ENCODE measurements around the gene JAKMIP1. TPM values are rescaled to one million over a fixed set of nuclear protein-coding genes. Genes with fewer than 3 reads are reported as not detected.

Gene JAKMIP1
- total RNA-seq, 3 donors from 2014 or later, result 0.63 to 2.1 TPM; not detected in 1

GRCh38 chr4:6182376-6183280, 17.7 kb downstream of the JAKMIP1 start:
- no peak for TF ChIP-seq CTCF (IDR thresholded peaks at IDR 0.05)
- H3K4me3 ChIP-seq, result no peak overlapping the region
- no peak for DNase-seq
- no peaks in the 10 kb centered on the region for H3K9me3 ChIP-seq
- H3K36me3 ChIP-seq (ENCODE audit: low read depth), result no peaks in the 10 kb centered on the region
- H3K4me1 ChIP-seq (ENCODE audit: low read depth), result no peaks in the 10 kb centered on the region
- intact Hi-C loops (cut with DNase I, micrococcal nuclease), result no loop called here
- ATAC-seq, result no peak

- DNase-seq, result no peak
- intact Hi-C loops (cut with DNase I, micrococcal nuclease), result no loop called here
- no peaks in the 10 kb centered on the region for H3K9me3 ChIP-seq
Measured at GRCh38 chr4:6180841-6181631, 19.3 kb downstream of the JAKMIP1 start.

GRCh38 chr4:6179362-6179761, 21.0 kb downstream of the JAKMIP1 start:
- ATAC-seq, result peak; percentile 25
- intact Hi-C loops (cut with DNase I, micrococcal nuclease), result no loop called here

More at GRCh38 chr4:6180841-6181631, 19.3 kb downstream of the JAKMIP1 start:
- no peak for TF ChIP-seq CTCF (IDR thresholded peaks at IDR 0.05)
- H3K36me3 ChIP-seq (ENCODE audit: low read depth), result no peaks in the 10 kb centered on the region
- ATAC-seq, result peak; percentile 61
- H3K4me3 ChIP-seq, result no peak overlapping the region
- no peaks in the 10 kb centered on the region for H3K4me1 ChIP-seq (ENCODE audit: low read depth)

GRCh38 chr4:6178757-6179156, 21.6 kb downstream of the JAKMIP1 start:
- DNase-seq, result no peak
- Histone ChIP-seq H3K36me3 (ENCODE audit: low read depth) (no peaks in the 10 kb centered on the region), H3K4me1 (ENCODE audit: low read depth) (no peaks in the 10 kb centered on the region), H3K4me3 (no peak overlapping the region), H3K9me3 (no peaks in the 10 kb centered on the region)
- no peak for ATAC-seq
- intact Hi-C loops (cut with DNase I, micrococcal nuclease), result no loop called here
- no peak for TF ChIP-seq CTCF (IDR thresholded peaks at IDR 0.05)

More at GRCh38 chr4:6179362-6179761, 21.0 kb downstream of the JAKMIP1 start:
- Histone ChIP-seq H3K4me1 (ENCODE audit: low read depth) (no peaks in the 10 kb centered on the region), H3K9me3 (no peaks in the 10 kb centered on the region), H3K4me3 (no peak overlapping the region), H3K36me3 (ENCODE audit: low read depth) (no peaks in the 10 kb centered on the region)
- DNase-seq, result no peak
- no peak for TF ChIP-seq CTCF (IDR thresholded peaks at IDR 0.05)

GRCh38 chr4:6177587-6178197, 22.7 kb downstream of the JAKMIP1 start:
- intact Hi-C loops (cut with DNase I, micrococcal nuclease), result no loop called here
- Histone ChIP-seq H3K36me3 (ENCODE audit: low read depth) (no peaks in the 10 kb centered on the region), H3K4me3 (no peak overlapping the region), H3K4me1 (ENCODE audit: low read depth) (no peaks in the 10 kb centered on the region), H3K9me3 (no peaks in the 10 kb centered on the region)
- TF ChIP-seq CTCF (IDR thresholded peaks at IDR 0.05), result no peak
- peak; percentile 42 for ATAC-seq
- DNase-seq, result peak in 2 of 3 donors; percentile 16 to 74
